K562 (cell line): Measurements from ENCODE around the gene PIGB. TPM values are rescaled to one million over a fixed set of nuclear protein-coding genes. Genes with fewer than 3 reads are reported as not detected.
A peak's percentile ranks its signal among the peaks of the same experiment; 100 is the strongest.

Source experiments
- ATAC-seq: fragments of 200-7000 bp; cut with Tn5 transposase; 3 replicates; pipeline ENCODE4 v1.9.1; 2020; ENCODE audit warnings: moderate library complexity
- BruUV-seq: library from RNA; stranded (reverse); fragments of 400-500 nt; replicated peaks from 2 replicates; lab custom pipeline; 2021; lab: Mats Ljungman, UMichigan
- CTCF ChIA-PET: fragments of 300-600 bp; formaldehyde crosslinking; extraction: SDS; loops from one replicate; lab custom pipeline; 2021; ENCODE audit warnings: low intra/inter-chr PET ratio; lab: Yijun Ruan, JAX
- POLR2A ChIA-PET: fragments of 300-600, 350-650 bp; sonication (Branson Sonifier 250); formaldehyde crosslinking; extraction: SDS; loops from one replicate; lab custom pipeline; 2021; ENCODE audit warnings: antibody characterized with exemption, inconsistent platforms; lab: Yijun Ruan, JAX
- DNase-seq, 4 experiments: peaks; one replicate each; pipeline versions ENCODE4 v3.0.0 to v3.0.0-alpha.2; 2011 to 2018; ENCODE audit warnings: low spot score in 3 of 4, mixed read lengths in 3 of 4; ENCODE audit errors: extremely low read depth in 1 of 4
- FAIRE-seq: peaks from 2 replicates; lab custom pipeline; 2011; peaks lifted over from hg19 to GRCh38; lab: Jason Lieb, UNC
- H2AFZ ChIP-seq: 2 replicates; pipeline ENCODE4 v1.6.0; 2011; ENCODE audit warnings: low read depth, low read length, control low read depth, inconsistent platforms
- H3K27ac ChIP-seq: fragments of 200-600 bp; 3 replicates; pipeline ENCODE4 v1.8.0; 2011; ENCODE audit warnings: low read depth, mild to moderate bottlenecking, control low read depth, inconsistent platforms, low read length, moderate library complexity, mixed read lengths; ENCODE audit errors: extremely low read depth
- H3K27me3 ChIP-seq, 2 experiments: fragments of 300-600 bp in 1 of 2; 2 replicates in 1 of 2; 3 replicates in 1 of 2; pipeline versions ENCODE4 v1.6.0 to v1.8.0; 2011; ENCODE audit warnings: inconsistent platforms in 2 of 2, low read length in 2 of 2, mild to moderate bottlenecking in 1 of 2, mixed read lengths in 1 of 2, moderate library complexity in 1 of 2; ENCODE audit not compliant: control insufficient read depth in 2 of 2, insufficient read depth in 2 of 2
- H3K36me3 ChIP-seq: fragments of 300-600 bp; 3 replicates; pipeline ENCODE4 v1.8.0; 2011; ENCODE audit warnings: mild to moderate bottlenecking, low read length, inconsistent platforms; ENCODE audit not compliant: control insufficient read depth, insufficient read depth
- H3K4me1 ChIP-seq, 2 experiments: fragments of 200-600 bp in 1 of 2; replicated peaks in 1 of 2; 2 replicates in 1 of 2; 3 replicates in 1 of 2; pipeline versions ENCODE4 v1.5.1 to v1.8.0; 2011; ENCODE audit warnings: inconsistent platforms in 2 of 2, low read length in 2 of 2, mild to moderate bottlenecking in 1 of 2, mixed read lengths in 1 of 2, moderate library complexity in 1 of 2; ENCODE audit not compliant: control insufficient read depth in 2 of 2, insufficient read depth in 2 of 2
- H3K4me2 ChIP-seq: 2 replicates; pipeline ENCODE4 v1.6.1; 2011; ENCODE audit warnings: low read length, control low read depth, inconsistent platforms, mixed read lengths; ENCODE audit not compliant: insufficient read depth
- H3K4me3 ChIP-seq: fragments of 200-600 bp; sonication (generic), shearing (Covaris generic); 2 replicates; pipeline ENCODE4 v1.5.1; 2016; ENCODE audit warnings: control low read depth, inconsistent platforms
- H3K79me2 ChIP-seq: fragments of 200-600 bp; 3 replicates; pipeline ENCODE4 v1.8.0; 2011; ENCODE audit warnings: low read length, inconsistent platforms; ENCODE audit not compliant: control insufficient read depth, insufficient read depth
- H3K9ac ChIP-seq, 2 experiments: 2 replicates each; pipeline versions ENCODE4 v1.6.0 to v1.6.1; 2011; ENCODE audit warnings: low read depth in 2 of 2, low read length in 2 of 2, control low read depth in 1 of 2, inconsistent platforms in 1 of 2, mild to moderate bottlenecking in 1 of 2, mixed read lengths in 1 of 2; ENCODE audit not compliant: insufficient read depth in 1 of 2
- H3K9me1 ChIP-seq: one replicate; pipeline ENCODE4 v1.6.0; 2011; ENCODE audit warnings: inconsistent platforms, mild to moderate bottlenecking, low read length, moderate library complexity; ENCODE audit not compliant: control insufficient read depth, insufficient read depth
- H3K9me3 ChIP-seq: replicated peaks from 2 replicates; pipeline ENCODE4 v1.5.1; 2011; ENCODE audit warnings: low read depth, low read length, inconsistent platforms; ENCODE audit not compliant: control insufficient read depth, insufficient read depth
- H4K20me1 ChIP-seq: replicated peaks from 2 replicates; pipeline ENCODE4 v1.6.1; 2011; ENCODE audit warnings: low read length, inconsistent platforms, mixed read lengths; ENCODE audit not compliant: control insufficient read depth, insufficient read depth
- ATF3 ChIP-seq, 2 experiments: fragments of 450-650 bp in 1 of 2; sonication (generic) in 1 of 2; formaldehyde crosslinking in 1 of 2; IDR thresholded peaks in 1 of 2; conservative IDR thresholded peaks in 1 of 2; 2 replicates each; pipeline versions ENCODE4 v1.6.1 to v1.8.1; 2016 to 2023; ENCODE audit warnings: mild to moderate bottlenecking in 2 of 2, moderate library complexity in 2 of 2, inconsistent platforms in 1 of 2, missing genetic modification reagents in 1 of 2
- CEBPB ChIP-seq: fragments of 450-650 bp; IDR thresholded peaks from 2 replicates; pipeline ENCODE4 v1.6.1; 2016; ENCODE audit warnings: missing genetic modification characterization, missing compliant biosample characterization
- CEBPG ChIP-seq, 3 experiments: fragments of 200-800 bp in 1 of 3; sonication (Bioruptor generic) in 1 of 3; sonication (generic) in 1 of 3; formaldehyde crosslinking in 1 of 3; IDR thresholded peaks in 2 of 3; conservative IDR thresholded peaks in 1 of 3; 2 replicates each; pipeline versions ENCODE4 v1.6.1 to v1.8.0; 2016 to 2022; ENCODE audit warnings: missing compliant biosample characterization in 2 of 3, missing genetic modification characterization in 2 of 3, mild to moderate bottlenecking in 1 of 3, missing genetic modification reagents in 1 of 3
- SOX6 ChIP-seq: fragments of 450-650 bp; IDR thresholded peaks from 2 replicates; pipeline ENCODE4 v1.6.1; 2014; ENCODE audit warnings: mild to moderate bottlenecking
- ZFP1 ChIP-seq: fragments of 450-650 bp; formaldehyde crosslinking; IDR thresholded peaks from 2 replicates; pipeline ENCODE4 v1.4.0; 2020; ENCODE audit warnings: mild to moderate bottlenecking, mixed read lengths
- ZNF140 ChIP-seq: fragments of 250-450 bp; sonication (Bioruptor Pico); IDR thresholded peaks from 2 replicates; pipeline ENCODE4 v1.8.0; 2021; ENCODE audit warnings: moderate library complexity, mild to moderate bottlenecking, inconsistent platforms
- ZNF175 ChIP-seq: fragments of 200-800 bp; sonication (Bioruptor generic); IDR thresholded peaks from 2 replicates; pipeline ENCODE4 v1.6.1; 2016; ENCODE audit warnings: low read depth, mild to moderate bottlenecking, missing genetic modification characterization, missing compliant biosample characterization
- ZNF592 ChIP-seq: fragments of 450-650 bp; IDR thresholded peaks from 2 replicates; pipeline ENCODE4 v1.6.1; 2017; ENCODE audit warnings: antibody characterized with exemption, mild to moderate bottlenecking
- WGBS: fragments of 100-300 bp; shearing (Covaris generic); methylation state at CpG from one replicate; pipeline ENCODE4 v1.1.6; 2016; ENCODE audit warnings: low coverage, mixed read lengths; ENCODE audit not compliant: insufficient coverage; ENCODE audit errors: missing lambda C conversion rate; 5-methylcytosine and 5-hydroxymethylcytosine counted together
- in situ Hi-C: fragments of 300-500 bp; cut with MboI; formaldehyde crosslinking; loops from 4 replicates; pipeline ENCODE4 v1.15.0; 2018; ENCODE audit warnings: inconsistent platforms, mixed read lengths
- intact Hi-C: fragments of 100-400 bp; cut with micrococcal nuclease; formaldehyde crosslinking; loops from 2 replicates; pipeline ENCODE4 v1.14.2; 2022
- polyA plus RNA-seq, 8 experiments: library from polyadenylated mRNA; depleted of rRNA in 4 of 8; stranded (reverse) in 5 of 8; unstranded in 3 of 8; fragments of >200 nt; fragmentation: Nextera tagmentation in 2 of 8; fragmentation: Illumina TruSeq in 1 of 8; extraction: Ambion mirVana in 2 of 8; extraction: Trizol in 1 of 8; gene quantifications; 2 replicates each; pipeline versions ENCODE4 v1.2.1 to v1.2.3, GENCODE V29; 2011 to 2014; ENCODE audit warnings: inconsistent platforms in 1 of 8, missing spikeins in 1 of 8
- total RNA-seq, 7 experiments: library from RNA; depleted of rRNA in 6 of 7; stranded (reverse); fragments of >200 nt in 6 of 7; fragmentation: Illumina TruSeq in 2 of 7; extraction: Trizol in 2 of 7; gene quantifications; 2 replicates each; pipeline versions ENCODE4 v1.2.1 to v1.2.3, GENCODE V29; 2011 to 2021; ENCODE audit warnings: low replicate concordance in 1 of 7

Gene PIGB
- total and polyA plus RNA-seq, 9 of the 15 experiments (the other 6 are each of a cell fraction or from before 2014, with no cell fraction given): 9.9 to 32.3 (median 18.2) TPM

GRCh38 chr15:55277715-55278114, 41.3 kb upstream of the PIGB start:
- in situ Hi-C loops: no loop called here
- POLR2A ChIA-PET: interaction anchor here (1.0 to 3.4 kb wide), 3 partner anchors 8 to 10 kb away, joined by 4 to 14 read pairs (median 7); no protein-coding TSS in a partner anchor
- TF ChIP-seq ZNF592 (0 out of 2 replicates have a peak, but pooled peaks have one; percentile 36), ATF3 (IDR thresholded peaks at IDR 0.05) (peak; percentile 54; the same call in 1 of the 2 replicates), ATF3 (CRISPR knock-in tag; conservative IDR thresholded peaks at IDR 0.05) (no peak), SOX6 (0 out of 2 replicates have a peak, but pooled peaks have one; percentile 28), CEBPG (CRISPR knock-in tag; IDR thresholded peaks at IDR 0.05) (no peak), CEBPG (tag; conservative IDR thresholded peaks at IDR 0.05 in 1 of 2, IDR thresholded peaks at IDR 0.05 in 1 of 2) (peak; percentile 66 to 81; a peak in 3 of 4 replicates), ZNF140 (CRISPR knock-in tag) (no peak), ZNF175 (CRISPR knock-in tag) (peak; percentile 79; the same call in 1 of the 2 replicates), ZFP1 (CRISPR knock-in tag) (no peak), CEBPB (tag) (peak; percentile 51; the same call in 1 of the 2 replicates)
- Histone ChIP-seq H2AFZ (no peak overlapping the region), H3K27ac (peak overlapping the region; percentile 74), H3K9me3 (no peaks in the 10 kb centered on the region), H3K79me2 (peaks cover 88% of the 10 kb centered on the region), H3K9ac (peak overlapping the region in 1 of 2 experiments; percentile 40; a peak in 2 of 4 replicates), H3K4me1 (peaks cover 26 to 50% of the 10 kb centered on the region in 2 experiments), H3K36me3 (peaks cover 26% of the 10 kb centered on the region), H4K20me1 (peaks cover 3% of the 10 kb centered on the region; the same call in 1 of the 2 replicates), H3K4me2 (peak overlapping the region; percentile 23), H3K9me1 (peaks cover 4% of the 10 kb centered on the region), H3K27me3 (no peaks in the 10 kb centered on the region), H3K4me3 (no peak overlapping the region)
- intact Hi-C loops: loop anchor here (2.0 kb wide), 1 partner anchor 41 kb away; no protein-coding TSS in a partner anchor
- FAIRE-seq: no peak
- no TSS peak for BruUV-seq
- CTCF ChIA-PET: no interaction called here
- 56% methylated on average over 2 of the region's 2 CpGs for WGBS
- ATAC-seq: no peak
- no peak for DNase-seq
